Thyroid gland (tissue), 4 donors: ENCODE results near the gene ITFG1. TPM values are rescaled to one million over a fixed set of nuclear protein-coding genes. Genes with fewer than 3 reads are reported as not detected.

Source experiments
- DNase-seq, 2 donors: peaks; one replicate each; pipeline ENCODE4 v3.0.0-alpha.2; 2019
- H3K27ac ChIP-seq, 3 donors: fragments of 200-600 bp; sonication (generic); 1 replicate in 2 of 3; 2 replicates in 1 of 3; pipeline ENCODE4 v1.5.1; 2016 to 2019; ENCODE audit warnings: mild to moderate bottlenecking in 1 of 3, moderate library complexity in 1 of 3
- H3K27me3 ChIP-seq: fragments of 200-600 bp; sonication (generic); one replicate; pipeline ENCODE4 v1.5.1; 2019
- H3K36me3 ChIP-seq, 2 donors: fragments of 200-600 bp; sonication (generic); one replicate each; pipeline ENCODE4 v1.5.1; 2016 to 2019
- H3K4me1 ChIP-seq, 2 donors: fragments of 200-600 bp; sonication (generic); one replicate each; pipeline ENCODE4 v1.5.1; 2017 to 2019
- H3K4me3 ChIP-seq, 3 donors: fragments of 200-600 bp; sonication (generic); replicated peaks in 1 of 3; 1 replicate in 2 of 3; 2 replicates in 1 of 3; pipeline ENCODE4 v1.5.1; 2016; ENCODE audit warnings: mild to moderate bottlenecking in 1 of 3
- H3K9me3 ChIP-seq: fragments of 200-600 bp; sonication (generic); one replicate; pipeline ENCODE4 v1.5.1; 2017
- POLR2A ChIP-seq, 2 donors: fragments of 450-650 bp; IDR thresholded peaks; one replicate each; pipeline ENCODE4 v1.6.1; 2017; ENCODE audit warnings: antibody characterized with exemption in 2 of 2, mild to moderate bottlenecking in 2 of 2, moderate library complexity in 1 of 2
- WGBS, 2 donors: methylation state at CpG; one replicate each; pipeline ENCODE4 v1.1.5; 2017; 5-methylcytosine and 5-hydroxymethylcytosine counted together
- intact Hi-C: fragments of 100-400 bp; cut with DNase I; formaldehyde crosslinking; loops from one replicate; pipeline ENCODE4 v1.15.1; 2023
- total RNA-seq, 4 donors: library from RNA; depleted of rRNA; stranded (reverse); fragments of >200 nt; gene quantifications; one replicate each; pipeline ENCODE4 v1.2.3, GENCODE V29; 2016
- TF ChIP-seq, protein P1 (sequence below), 6 experiments: fragments of 200-600 bp in 3 of 6; fragments of 450-650 bp in 3 of 6; sonication (generic) in 3 of 6; IDR thresholded peaks; one replicate each; pipeline ENCODE4 v1.5.1; 2016 to 2019; ENCODE audit warnings: antibody characterized with exemption in 6 of 6, mild to moderate bottlenecking in 2 of 6, inconsistent platforms in 1 of 6, moderate library complexity in 1 of 6

ITFG1 gene
- total RNA-seq, 4 donors from 2014 or later = 64.8 to 75.6 (median 71.7) TPM

DNA sequence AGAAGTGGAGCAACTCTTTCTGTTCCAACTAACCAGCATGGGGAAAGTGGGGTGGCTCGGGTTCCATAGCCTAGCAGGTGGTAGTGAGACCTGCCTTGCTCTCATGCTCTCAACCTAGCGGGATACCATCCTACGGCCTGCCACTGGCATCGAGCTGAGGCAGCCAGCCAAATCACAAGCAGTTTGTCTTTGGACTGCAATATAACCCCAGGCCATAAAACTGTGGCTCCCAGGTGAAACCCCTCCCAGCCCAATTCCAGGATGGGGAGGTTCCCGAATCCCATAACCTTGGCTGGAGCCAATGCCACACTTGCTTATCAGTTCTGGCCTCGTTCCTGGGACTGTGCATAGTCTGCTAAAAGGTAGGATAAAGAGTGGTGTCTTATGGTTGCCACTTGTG is 161.3 kb downstream of the ITFG1 start:
- Histone ChIP-seq H3K4me3 (no peak overlapping the region), H3K36me3 (no peaks in the 10 kb centered on the region), H3K27me3 (no peaks in the 10 kb centered on the region), H3K4me1 (peaks cover 0 to 4% of the 10 kb centered on the region in 2 donors), H3K9me3 (no peaks in the 10 kb centered on the region), H3K27ac (no peak overlapping the region)
- no peak for TF ChIP-seq POLR2A (IDR thresholded peaks at IDR 0.05)
- TF ChIP-seq, protein P1, sequence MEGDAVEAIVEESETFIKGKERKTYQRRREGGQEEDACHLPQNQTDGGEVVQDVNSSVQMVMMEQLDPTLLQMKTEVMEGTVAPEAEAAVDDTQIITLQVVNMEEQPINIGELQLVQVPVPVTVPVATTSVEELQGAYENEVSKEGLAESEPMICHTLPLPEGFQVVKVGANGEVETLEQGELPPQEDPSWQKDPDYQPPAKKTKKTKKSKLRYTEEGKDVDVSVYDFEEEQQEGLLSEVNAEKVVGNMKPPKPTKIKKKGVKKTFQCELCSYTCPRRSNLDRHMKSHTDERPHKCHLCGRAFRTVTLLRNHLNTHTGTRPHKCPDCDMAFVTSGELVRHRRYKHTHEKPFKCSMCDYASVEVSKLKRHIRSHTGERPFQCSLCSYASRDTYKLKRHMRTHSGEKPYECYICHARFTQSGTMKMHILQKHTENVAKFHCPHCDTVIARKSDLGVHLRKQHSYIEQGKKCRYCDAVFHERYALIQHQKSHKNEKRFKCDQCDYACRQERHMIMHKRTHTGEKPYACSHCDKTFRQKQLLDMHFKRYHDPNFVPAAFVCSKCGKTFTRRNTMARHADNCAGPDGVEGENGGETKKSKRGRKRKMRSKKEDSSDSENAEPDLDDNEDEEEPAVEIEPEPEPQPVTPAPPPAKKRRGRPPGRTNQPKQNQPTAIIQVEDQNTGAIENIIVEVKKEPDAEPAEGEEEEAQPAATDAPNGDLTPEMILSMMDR (IDR thresholded peaks at IDR 0.05) = no peak
- 94% methylated on average over 5 to 6 of the region's 6 CpGs for WGBS, 2 donors
- no peak for DNase-seq
- intact Hi-C loops = no loop called here

DNA sequence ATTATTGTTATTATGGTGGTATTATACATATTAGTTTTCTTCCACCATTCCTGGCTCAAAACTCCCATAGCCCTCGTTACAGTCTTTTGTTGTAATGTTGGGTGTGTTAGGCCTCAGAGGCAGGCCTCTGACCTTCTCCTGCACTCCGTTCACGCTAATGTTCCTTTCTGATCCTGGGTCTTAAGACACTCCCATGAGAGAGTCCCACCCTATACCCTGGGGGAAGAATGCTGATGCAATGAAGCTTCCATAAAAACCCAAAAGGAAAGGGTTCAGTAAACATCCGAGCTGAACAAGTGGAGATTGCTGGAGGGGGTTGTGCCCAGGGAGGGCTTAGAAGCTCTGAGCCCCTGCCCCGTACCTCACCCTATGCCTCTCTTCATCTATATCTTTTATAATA is 175.9 kb downstream of the ITFG1 start:
- intact Hi-C loops = no loop called here
- H3K27ac ChIP-seq = no peak overlapping the region
- H3K9me3 ChIP-seq = no peaks in the 10 kb centered on the region
- H3K4me3 ChIP-seq = no peak overlapping the region
- peaks cover 6 to 7% of the 10 kb centered on the region in 2 donors for H3K4me1 ChIP-seq
- H3K27me3 ChIP-seq = no peaks in the 10 kb centered on the region
- TF ChIP-seq, protein P1 (IDR thresholded peaks at IDR 0.05) = no peak
- no peak for TF ChIP-seq POLR2A (IDR thresholded peaks at IDR 0.05)
- 94% methylated on average over 5 of the region's 5 CpGs for WGBS, 2 donors
- DNase-seq = no peak
- H3K36me3 ChIP-seq = no peaks in the 10 kb centered on the region

DNA sequence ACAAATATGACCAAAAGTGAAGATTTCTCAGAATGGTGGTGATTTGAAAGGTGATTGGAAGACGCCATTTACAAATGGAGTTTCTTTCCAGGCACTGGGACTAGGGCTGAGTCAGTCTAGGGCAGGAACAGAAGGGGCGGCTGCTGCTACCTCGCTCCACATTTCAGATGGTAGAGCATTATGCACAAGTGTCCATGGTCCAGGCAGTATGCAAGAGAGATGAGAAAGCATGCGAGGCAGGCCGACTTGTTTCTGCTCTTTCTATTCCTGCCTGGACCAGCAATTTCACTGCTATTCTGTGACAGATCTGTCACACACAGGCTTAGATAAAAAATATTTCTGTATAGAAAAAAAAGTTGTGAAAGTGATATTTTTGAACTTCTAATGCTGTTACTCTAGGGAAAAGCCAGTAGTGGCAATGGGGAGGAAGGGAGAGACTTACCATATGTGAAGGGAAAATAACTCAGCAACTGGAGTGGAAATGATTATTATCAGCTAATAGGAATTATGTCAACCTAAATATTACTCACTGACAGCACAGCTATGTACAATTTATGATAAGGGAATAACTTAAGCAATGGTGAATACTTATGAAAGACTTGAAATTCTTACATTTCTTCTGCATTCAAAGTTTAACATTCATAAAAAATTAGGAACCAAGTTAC is 182.4 kb downstream of the ITFG1 start:
- 94 to 96% methylated on average over 5 of the region's 5 CpGs for WGBS, 2 donors
- intact Hi-C loops = no loop called here
- Histone ChIP-seq H3K27me3 (no peaks in the 10 kb centered on the region), H3K9me3 (no peaks in the 10 kb centered on the region), H3K4me3 (no peak overlapping the region), H3K27ac (no peak overlapping the region), H3K36me3 (no peaks in the 10 kb centered on the region), H3K4me1 (peaks cover 6 to 7% of the 10 kb centered on the region in 2 donors)
- TF ChIP-seq POLR2A (IDR thresholded peaks at IDR 0.05) = no peak
- TF ChIP-seq, protein P1 (IDR thresholded peaks at IDR 0.05) = no peak
- DNase-seq = no peak

DNA sequence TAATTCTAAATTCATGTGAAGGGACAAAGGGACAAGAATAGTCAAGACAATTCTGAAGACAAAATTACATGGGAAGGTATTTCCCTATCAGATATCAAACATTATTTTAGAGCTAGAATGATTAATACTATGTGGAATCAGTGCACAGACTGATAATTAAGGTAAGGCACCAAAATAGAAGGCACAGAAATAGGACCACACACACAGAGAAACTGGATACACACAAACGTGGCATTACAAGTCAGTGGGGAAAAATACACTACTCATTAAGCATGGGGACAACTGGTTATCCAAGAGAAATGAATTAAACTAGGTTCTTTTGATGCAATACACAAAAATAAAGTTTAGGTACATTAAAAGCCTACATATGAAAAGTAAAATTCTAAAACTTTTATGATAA is 184.3 kb downstream of the ITFG1 start:
- no peak overlapping the region for H3K4me3 ChIP-seq
- intact Hi-C loops = no loop called here
- 77 to 84% methylated on average over 1 of the region's 1 CpG for WGBS, 2 donors
- H3K27me3 ChIP-seq = no peaks in the 10 kb centered on the region
- H3K36me3 ChIP-seq = no peaks in the 10 kb centered on the region
- H3K9me3 ChIP-seq = no peaks in the 10 kb centered on the region
- TF ChIP-seq, protein P1 (IDR thresholded peaks at IDR 0.05) = no peak
- TF ChIP-seq POLR2A (IDR thresholded peaks at IDR 0.05) = no peak
- no peak for DNase-seq
- no peak overlapping the region for H3K27ac ChIP-seq
- peaks cover 5 to 7% of the 10 kb centered on the region in 2 donors for H3K4me1 ChIP-seq

DNA sequence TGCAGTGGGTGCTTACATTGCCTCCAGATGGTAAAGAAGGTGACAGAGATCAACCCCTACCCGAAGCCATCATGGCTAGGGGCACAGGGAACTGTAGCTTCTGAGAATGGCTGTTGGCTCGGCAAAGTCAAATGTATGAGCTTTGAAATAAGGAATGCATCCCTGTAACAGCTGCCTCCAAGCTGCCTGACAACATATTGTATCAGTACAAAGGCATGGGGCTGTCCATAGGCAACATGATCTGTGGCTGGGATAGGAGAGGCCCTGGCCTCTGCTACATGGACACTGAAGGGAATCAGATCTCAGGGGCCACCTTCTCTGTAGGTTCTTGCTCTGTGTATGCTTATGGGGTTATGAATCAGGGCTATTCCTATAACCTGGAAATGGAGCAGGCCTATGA is 197.9 kb downstream of the ITFG1 start:
- Histone ChIP-seq H3K4me1 (no peaks in the 10 kb centered on the region), H3K4me3 (no peak overlapping the region), H3K36me3 (no peaks in the 10 kb centered on the region), H3K9me3 (no peaks in the 10 kb centered on the region), H3K27me3 (no peaks in the 10 kb centered on the region), H3K27ac (no peak overlapping the region)
- WGBS, 2 donors = 94% methylated on average over 2 of the region's 2 CpGs
- DNase-seq = no peak
- intact Hi-C loops = no loop called here
- no peak for TF ChIP-seq POLR2A (IDR thresholded peaks at IDR 0.05)
- TF ChIP-seq, protein P1 (IDR thresholded peaks at IDR 0.05) = no peak
